HG02678 (cell line): ENCODE measurements around the gene AKR1C8.
"Not testable (repeated sequence)": the region's sequence is repeated elsewhere in the genome, so short reads cannot be mapped to it uniquely, and the experiment has no call there.

Experiments used
- ATAC-seq: cut with Tn5 transposase; IDR thresholded peaks from one replicate; pipeline ENCODE4 v1.9.1; 2021; ENCODE audit warnings: mild to moderate bottlenecking, moderate library complexity; ENCODE audit not compliant: unreplicated experiment

The AKR1C8 gene

DNA sequence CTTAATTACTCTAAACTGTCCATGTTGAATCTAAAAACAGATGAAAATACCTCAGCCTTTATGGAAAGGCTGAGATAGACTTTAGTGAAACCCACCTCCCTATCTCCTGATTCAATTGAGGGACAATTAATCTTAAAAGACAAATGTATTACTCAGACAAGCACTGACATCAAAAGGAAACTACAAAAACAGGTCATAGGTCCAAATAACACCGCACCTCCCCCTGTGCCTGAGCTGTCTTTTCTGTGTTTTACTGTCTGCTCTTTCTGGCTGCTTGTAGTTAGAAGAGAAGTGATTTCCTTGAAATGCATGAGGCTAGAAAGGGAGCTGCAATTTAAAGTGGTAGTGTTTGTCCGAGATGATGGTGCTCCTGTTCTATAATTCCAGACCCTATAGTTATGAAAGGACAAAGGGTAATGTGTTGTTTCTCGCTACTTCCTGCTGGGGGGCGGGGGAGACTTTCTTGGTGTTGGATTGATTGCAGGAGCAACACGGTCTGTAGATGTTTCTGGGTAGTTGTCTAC is 16.0 kb downstream of the AKR1C8 start:
- ATAC-seq = no peak

DNA sequence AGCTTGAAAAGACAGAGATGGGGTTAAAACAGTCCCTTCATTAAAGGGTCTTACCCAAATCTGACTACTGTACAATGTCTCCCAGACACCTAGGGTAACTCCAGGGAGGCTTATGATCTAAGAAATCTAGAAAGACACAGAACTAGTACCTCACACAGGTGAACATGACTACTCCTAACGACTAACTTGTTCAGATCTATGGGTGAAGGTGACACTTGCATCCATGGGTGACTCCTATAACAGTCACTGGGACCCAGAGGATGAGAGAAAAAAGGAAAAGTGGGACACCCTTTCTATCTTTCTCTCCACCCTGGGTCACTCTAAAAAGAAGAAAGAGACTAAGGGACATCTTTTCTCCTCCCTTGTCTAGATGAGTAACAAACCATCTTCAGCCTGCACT is 19.2 kb downstream of the AKR1C8 start:
- ATAC-seq = no peak

DNA sequence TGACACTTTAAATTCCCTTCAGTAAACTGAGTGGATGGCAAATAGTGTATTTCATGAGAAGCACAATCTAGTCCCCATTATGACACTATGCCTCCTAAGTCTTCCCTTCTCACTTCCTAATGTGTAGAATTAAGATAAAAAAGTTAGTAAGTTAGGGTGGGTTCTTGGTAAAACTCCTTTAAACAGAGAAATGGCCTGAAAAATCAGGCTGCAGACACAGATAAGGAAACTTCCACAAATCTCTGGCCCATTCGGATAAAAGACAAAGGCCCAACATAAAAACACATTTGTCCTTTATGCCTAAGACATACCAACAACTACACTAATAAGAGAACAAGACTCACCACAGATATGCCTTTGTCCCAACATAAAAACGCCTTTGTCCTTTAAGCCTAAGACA is 21.5 kb downstream of the AKR1C8 start:
- no peak for ATAC-seq

DNA sequence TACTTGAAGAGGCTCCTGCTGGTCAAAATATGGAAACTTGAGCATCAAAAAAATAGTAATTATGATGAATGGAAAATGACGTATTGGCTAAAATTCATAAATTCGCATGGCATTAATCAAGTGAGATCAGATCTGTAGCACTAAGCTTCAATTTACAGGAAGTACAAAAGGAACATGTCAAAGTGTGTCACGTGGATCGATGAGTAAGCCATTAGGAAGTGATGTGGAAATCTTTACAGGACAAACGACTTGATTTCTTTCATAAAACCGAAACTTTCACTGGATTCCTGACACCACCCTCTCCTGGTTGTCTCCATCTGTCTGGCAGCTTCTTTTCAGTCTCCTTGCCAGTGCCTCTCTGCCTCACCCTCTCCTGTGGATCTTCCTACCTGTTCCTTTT is 25.8 kb downstream of the AKR1C8 start:
- no peak for ATAC-seq

DNA sequence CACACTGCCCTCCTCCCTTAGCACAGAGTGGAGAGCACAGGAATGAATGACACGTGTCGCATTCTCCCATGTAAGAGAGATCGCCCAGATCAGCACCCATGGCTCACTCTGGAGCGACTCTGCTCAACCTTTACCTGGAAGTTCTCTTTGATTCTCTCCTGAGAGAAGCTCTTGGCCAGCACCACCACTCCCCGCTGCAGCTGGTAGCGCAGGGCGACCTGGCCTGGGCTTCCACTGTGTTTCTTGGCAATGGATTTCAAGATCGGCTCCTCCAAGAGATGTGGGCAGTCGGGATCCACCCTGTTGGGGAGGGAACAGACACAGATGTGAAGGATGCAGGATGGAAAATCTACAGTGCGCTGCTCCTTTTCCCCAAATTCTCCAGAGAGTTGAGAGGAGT is 27.4 kb downstream of the AKR1C8 start:
- no peak for ATAC-seq

DNA sequence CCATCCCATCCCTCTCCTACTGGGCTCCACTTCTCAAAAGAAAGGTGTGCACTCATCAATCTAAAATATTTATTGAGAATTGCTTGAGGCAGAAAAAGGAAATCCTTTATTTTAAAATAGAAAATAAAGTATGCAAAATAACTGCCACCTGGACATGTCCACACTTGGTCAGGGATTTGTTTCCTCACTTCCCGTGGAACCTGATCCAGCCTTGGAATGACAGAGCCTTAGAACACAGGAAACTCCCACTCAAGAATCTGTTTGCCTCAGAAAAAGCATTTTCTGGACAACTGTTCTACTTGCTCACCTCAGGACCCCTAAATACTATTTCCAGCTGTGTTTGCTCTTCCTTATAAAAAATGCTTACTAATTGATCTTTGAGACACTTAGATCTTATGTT is 29.0 kb downstream of the AKR1C8 start:
- ATAC-seq = no peak

DNA sequence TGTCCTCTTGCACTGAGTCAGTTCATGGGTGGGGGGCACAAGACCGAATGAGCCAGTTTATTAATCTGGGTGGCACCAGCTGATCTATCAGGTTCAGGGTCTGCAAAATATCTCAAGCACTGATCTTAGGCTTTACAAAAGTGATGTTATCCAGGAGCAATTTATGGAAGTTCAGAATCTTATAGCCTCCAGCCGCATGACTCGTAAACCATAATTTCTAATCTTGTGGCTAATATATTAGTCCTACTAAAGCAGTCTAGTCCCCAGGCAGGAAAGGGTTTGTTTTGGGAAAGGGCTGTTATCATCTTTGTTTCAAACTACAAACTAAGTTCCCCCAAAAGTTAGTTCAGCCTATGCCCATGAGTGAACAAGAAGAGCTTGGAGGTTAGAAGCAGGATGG is 33.9 kb downstream of the AKR1C8 start:
- ATAC-seq = no peak

DNA sequence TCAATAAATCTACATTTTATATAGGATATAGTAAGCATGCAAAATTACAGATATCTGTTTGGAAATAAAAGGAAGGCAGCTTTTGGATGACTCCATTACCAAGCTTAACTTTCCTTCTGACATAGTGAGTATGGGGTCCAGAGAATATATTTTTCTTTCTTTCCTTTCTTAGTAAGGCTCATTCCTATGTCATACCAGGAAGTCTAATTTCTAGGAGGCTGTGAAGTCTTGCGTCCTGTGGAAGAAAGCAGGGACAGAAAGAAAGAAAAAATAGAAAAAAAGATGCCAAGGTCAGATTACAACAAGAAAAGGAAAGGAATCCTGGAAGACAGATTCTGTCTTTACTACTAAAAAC is 36.3 kb downstream of the AKR1C8 start:
- no peak for ATAC-seq

DNA sequence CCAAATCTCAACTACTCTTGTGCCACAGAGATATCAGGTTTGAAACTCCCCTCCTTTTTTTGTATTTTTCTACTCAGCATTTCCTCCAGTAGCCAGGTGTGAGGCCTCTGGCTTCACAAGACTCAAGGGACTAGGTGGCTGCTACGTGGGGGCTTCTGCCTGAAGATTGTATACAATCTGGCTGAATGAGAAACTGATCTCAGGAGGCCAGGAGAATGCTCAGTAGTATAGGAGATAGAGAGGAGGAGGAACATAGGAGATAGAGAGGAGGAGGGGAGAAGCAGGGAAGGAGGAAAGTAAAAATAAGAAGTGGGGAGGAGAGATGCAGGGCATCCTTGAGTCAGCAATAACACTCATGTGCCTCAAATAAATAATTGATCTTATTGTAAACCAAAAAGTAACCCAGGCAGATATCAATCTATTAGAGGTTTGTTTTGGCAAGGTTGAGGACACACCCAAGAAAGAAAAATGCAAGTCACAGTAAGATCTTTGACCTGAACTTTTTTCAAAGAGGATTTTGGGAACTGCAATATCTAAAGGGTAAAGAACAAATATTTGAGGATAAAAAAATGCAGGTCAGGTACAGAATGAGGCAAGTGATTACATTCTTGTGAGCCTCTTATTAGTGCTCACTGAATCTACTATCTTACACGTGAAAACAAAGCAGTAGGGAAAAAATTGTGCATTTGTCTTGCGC is 36.8 kb downstream of the AKR1C8 start:
- no peak for ATAC-seq

DNA sequence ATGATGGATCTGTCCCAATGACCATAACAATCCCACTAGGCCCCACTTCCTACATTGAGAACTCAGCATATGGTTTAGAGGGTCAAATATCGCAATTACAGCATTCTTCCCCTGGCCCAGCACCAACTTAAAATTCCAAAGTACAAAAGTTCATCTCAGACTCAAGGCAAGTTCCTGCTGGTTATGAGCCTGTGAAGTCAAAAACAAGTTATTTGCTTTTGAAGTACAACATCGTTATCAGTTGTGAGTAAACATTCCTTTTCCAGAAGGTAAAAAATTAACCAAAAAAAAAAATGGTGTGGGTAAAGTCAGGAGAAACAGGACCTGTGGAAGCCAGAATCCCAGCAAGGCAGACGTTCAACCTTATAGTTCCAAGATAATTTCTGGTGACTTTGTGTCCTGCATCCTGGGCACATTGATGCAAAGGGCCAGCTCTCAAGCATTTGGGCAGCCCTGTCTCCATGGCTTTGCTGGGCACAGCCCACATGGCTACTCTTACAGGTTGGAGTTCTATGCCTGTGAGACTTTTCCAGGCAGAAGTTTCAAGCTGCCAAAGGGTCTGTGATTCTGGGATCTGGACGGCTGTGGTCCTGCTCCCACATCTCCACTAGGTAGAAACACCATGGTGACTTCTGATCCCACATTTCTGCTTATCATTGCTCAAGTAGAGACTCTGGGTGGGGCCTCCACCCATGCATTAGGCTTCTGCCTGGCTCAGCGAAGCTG is 37.5 kb downstream of the AKR1C8 start:
- ATAC-seq = no peak

DNA sequence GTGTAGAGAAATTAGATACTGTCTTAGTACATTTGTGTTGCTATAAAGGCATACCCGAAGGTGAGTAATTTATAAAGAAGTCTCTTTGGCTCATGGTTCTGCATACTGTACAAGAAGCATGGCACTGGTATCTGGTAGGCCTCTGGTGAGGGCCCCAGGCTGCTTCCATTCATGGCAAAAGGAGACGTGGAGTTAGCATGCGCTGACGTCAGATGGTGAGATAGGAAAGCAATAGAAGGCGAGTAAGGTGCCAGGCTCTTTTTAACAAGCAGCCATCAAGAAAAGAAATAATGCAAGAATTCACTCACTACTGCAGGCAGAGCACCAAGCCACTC is 38.1 kb downstream of the AKR1C8 start:
- ATAC-seq = no peak

DNA sequence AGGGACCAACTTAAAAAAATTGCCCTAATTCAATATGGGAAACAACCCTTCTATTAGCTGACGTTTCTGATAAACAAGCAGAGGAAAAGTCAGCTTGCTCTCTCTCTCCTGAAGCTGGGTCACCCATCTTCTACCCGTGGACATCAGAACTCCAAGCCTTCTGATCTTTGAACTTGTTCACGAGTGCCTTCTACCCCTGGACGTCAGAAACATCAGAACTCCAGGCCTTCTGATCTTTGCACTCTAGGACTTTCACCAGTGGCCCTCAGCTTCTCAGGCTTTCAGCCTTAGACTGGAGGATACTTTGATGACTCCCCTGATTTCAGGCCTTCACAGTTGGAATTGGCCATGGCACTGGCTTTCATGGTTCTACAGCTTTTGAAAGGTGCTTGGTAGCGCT is 41.8 kb downstream of the AKR1C8 start:
- no peak for ATAC-seq

DNA sequence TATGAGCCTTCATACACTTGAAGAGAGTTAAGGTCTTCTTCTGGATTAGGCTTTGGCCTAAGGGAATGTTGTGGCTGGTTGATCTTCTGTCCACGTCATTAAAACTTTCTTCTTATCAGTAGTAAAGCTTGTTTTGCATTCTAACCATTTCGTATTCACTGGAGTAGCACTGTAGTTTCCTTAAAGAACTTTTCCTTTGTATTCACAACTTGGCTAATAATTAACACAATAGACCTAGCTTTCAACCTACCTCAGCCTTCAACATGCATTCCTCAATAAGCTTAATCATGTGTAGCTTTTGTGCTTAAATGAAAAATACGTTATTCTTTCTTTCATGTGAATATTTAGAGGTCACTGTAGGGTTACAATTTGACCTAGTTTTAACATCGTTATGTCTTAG is 42.8 kb downstream of the AKR1C8 start:
- no peak for ATAC-seq

DNA sequence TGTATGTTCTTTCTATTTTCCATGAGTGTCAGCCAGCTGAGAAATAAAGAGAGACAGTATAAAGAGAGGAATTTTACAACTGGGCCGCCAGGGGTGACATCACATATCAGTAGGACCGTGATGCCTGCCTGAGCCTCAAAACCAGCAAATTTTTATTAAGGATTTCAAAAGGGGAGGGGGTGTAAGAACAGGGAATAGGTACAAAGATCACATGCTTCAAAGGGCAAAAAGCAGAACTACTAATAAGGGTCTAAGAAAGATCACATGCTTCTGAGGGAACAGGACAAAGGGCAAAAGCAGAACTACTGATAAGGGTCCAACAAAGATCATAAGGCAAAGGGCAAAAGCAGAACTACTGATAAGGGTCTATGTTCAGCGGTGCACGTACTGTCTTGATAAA is 47.3 kb downstream of the AKR1C8 start:
- not testable (repeated sequence) for ATAC-seq

DNA sequence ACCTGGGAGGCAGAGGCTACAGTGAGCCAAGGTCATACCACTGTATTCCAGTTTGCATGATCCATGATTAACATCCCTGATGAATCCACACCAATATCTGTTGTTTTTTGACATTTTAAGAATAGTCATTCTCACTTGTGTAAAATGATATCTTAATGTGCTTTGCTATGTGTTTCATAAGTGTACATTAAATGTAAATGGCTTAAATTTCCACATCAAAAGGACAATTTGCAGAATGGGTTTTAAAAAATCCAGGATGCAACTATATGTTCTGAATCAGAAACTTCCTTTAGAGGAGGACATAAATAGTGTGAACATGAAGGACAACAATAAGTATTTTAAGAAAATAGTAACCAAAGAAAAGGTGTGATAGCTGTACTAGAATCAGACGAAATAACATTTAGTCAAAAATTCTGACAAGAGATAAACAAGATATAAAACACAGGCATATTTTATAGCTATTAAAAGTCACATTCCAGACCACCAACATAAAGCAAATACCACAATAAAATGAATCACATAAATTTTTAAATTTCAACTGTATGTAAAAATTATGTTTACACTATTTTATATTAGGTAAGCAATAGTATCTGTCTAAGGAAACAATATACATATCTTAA is 48.4 kb downstream of the AKR1C8 start:
- ATAC-seq = no peak

DNA sequence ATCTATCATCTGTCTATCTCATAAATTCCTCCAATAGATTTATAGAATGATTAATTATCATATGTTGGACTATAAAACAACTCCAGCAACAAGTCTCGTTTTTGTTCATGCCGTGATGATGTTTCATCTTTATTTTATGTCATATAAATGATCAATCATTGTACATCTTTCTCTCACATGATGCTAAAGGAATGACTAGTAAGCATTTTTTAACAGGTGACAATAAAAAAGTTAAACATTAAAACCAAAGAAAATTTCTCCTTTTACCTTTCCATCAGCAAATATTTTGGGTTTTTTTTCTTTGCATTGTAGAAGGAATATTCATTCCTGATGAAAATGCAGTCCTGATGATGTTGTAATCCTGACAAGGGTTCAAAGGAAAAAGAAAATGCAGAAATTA is 49.4 kb downstream of the AKR1C8 start:
- no peak for ATAC-seq

DNA sequence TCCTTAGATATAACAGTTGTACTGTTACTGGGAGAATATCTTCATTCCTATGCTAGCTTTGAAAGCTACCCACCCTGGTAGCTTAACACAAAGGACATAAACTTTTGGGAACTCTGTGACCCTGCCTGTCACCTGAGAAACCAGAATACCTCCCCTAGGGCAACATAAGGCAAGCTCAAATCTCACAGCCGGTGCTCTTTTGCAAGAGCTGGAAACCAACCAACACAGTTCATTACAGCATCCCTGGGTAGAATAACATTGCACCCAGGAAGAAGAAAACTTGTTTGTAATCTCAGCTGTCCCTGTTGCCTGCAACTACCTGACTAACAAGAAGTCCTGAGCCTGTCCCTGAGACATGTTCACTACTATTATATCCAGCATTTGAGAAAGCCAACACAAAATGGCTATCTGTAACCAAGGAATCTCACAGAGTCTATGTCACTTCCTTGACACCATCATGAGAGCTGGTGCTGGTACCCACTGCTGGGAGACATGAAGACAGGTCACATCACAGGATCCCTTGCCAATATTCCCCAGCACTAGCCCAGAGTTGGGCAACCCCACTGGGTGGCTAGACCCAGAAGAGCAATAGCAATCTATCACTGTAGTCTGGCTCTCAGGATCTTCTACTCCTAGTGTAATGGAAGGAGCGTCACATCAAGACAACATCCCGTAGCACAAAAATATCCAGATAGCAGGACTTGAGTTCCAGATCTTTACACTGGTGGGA is 59.5 kb downstream of the AKR1C8 start:
- ATAC-seq = no peak

DNA sequence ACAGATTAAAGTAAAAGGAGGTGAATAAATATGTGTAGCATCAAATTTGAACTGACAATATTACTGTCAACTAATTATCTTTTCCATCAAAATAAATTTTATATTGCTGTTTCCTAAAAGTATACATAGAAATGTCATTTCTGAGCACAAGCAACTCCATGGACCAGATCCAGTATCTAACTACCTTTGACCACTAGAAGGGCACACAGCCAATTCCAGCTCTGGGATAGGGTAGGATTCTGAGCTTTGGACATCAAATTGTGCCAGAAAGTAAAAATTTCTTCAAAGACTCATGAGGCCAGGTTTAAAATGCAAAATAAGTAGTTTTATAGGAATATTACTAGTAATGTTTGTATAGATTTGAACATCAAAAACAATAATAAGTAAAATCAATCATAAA is 61.1 kb downstream of the AKR1C8 start:
- ATAC-seq = no peak

DNA sequence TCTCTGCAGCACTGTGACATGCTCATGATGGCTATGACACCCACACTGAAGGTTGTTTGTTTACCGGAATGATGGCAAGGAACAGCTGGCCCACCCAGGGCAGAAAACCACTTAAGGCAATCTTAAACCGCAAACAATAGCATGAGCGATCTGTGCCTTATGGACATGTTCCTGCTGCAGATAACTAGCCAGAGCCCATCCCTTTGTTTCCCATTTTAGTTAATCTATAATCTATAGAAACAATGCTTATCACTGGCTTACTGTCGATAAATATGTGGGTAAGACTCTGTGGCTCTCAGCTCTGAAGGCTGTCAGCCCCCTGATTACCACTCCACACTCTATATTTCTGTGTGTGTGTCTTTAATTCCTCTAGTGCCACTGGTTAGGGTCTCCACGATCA is 65.0 kb downstream of the AKR1C8 start:
- ATAC-seq = not testable (repeated sequence)

DNA sequence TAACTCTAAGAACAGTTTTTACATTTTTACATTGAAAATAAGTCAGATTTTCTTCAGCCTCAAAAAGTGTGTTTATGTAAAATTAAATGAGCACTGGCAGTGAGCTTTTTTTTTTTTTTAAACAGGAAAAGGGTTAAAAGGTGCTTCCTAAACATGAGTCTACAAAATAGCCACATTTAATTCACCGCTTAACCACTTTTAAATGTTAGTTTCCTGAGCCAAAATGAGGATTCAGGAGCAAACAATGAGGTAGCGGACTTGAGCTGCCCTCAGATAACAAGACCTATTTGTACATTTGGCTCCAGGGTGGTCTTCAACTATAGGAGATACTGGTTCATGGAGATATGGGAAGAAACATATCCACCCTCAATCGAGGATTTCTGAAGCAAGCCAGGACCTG is 67.9 kb downstream of the AKR1C8 start:
- no peak for ATAC-seq

DNA sequence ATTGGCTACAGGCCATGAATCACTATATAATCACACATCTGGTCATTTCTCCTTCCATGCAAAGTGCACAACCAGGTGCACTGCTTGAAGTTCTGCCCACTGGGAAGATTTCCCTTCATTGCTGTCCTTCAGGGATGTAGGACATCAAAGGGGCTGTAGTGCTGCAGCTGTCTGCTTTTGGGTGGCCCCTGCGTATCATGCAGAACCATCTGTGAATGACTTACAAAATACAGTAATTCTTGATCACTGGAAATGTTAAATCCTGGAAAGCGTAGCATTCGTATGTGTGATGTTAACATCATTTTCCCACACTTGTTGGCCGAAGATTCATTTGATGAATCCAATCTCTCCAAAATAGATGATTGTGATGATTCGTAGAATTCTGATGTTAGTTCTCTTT is 68.3 kb downstream of the AKR1C8 start:
- no peak for ATAC-seq

DNA sequence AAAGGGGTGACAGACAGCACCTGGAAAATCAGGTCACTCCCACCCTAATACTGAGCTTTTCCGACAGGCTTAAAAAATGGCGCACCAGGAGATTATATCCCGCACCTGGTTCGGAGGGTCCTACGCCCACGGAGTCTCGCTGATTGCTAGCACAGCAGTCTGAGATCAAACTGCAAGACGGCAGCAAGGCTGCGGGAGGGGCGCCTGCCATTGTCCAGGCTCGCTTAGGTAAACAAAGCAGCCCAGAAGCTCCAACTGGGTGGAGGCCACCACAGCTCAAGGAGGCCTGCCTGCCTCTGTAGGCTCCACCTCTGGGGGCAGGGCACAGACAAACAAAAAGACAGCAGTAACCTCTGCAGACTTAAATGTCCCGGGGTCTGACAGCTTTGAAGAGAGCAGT is 75.1 kb downstream of the AKR1C8 start:
- ATAC-seq = not testable (repeated sequence)
